Stimulated activated CD8-positive, alpha-beta memory T cell treated with anti-CD3 and anti-CD28 coated beads, Interleukin-15, amount 100 ng/mL, for 1 hour (primary cell): ENCODE measurements around the gene XPR1.

ENCODE experiments used
- DNase-seq: peaks from one replicate; pipeline ENCODE4 v3.0.0-alpha.2; 2020; ENCODE audit warnings: low read depth

XPR1 gene

GRCh38 chr1:180917306-180918065 lies 285.7 kb downstream of the XPR1 start:
- no peak for DNase-seq

GRCh38 chr1:180918519-180918918 lies 286.7 kb downstream of the XPR1 start:
- no peak for DNase-seq

- DNase-seq, result no peak
Observed at GRCh38 chr1:180919183-180919700, 287.4 kb downstream of the XPR1 start.

- DNase-seq, result no peak
Observed at GRCh38 chr1:180920193-180920592, 288.4 kb downstream of the XPR1 start.

GRCh38 chr1:180920702-180921101 lies 288.9 kb downstream of the XPR1 start:
- DNase-seq, result no peak

GRCh38 chr1:180921386-180921785 lies 289.6 kb downstream of the XPR1 start:
- no peak for DNase-seq

- no peak for DNase-seq
Observed at GRCh38 chr1:180921891-180922630, 290.2 kb downstream of the XPR1 start.

- no peak for DNase-seq
Observed at GRCh38 chr1:180922631-180923015, 290.8 kb downstream of the XPR1 start.

- DNase-seq, result no peak
Observed at GRCh38 chr1:180923021-180923841, 291.4 kb downstream of the XPR1 start.

GRCh38 chr1:180923887-180924286 lies 292.1 kb downstream of the XPR1 start:
- DNase-seq, result no peak

GRCh38 chr1:180924939-180925338 lies 293.1 kb downstream of the XPR1 start:
- no peak for DNase-seq

- no peak for DNase-seq
Observed at GRCh38 chr1:180925471-180926051, 293.7 kb downstream of the XPR1 start.

GRCh38 chr1:180926164-180926981 lies 294.6 kb downstream of the XPR1 start:
- DNase-seq, result no peak

GRCh38 chr1:180927348-180927747 lies 295.5 kb downstream of the XPR1 start:
- no peak for DNase-seq

GRCh38 chr1:180927841-180928240 lies 296.0 kb downstream of the XPR1 start:
- DNase-seq, result no peak

GRCh38 chr1:180928331-180929230 lies 296.8 kb downstream of the XPR1 start:
- DNase-seq, result no peak

GRCh38 chr1:180929389-180929788 lies 297.6 kb downstream of the XPR1 start:
- DNase-seq, result no peak

GRCh38 chr1:180930687-180931086 lies 298.9 kb downstream of the XPR1 start:
- no peak for DNase-seq

GRCh38 chr1:180931529-180931928 lies 299.7 kb downstream of the XPR1 start:
- DNase-seq, result no peak

- DNase-seq, result no peak
Observed at GRCh38 chr1:180932378-180932777, 300.6 kb downstream of the XPR1 start.
